Fibroblast of skin of left biceps (primary cell): ENCODE measurements around the gene OR4Q3.
"Not testable (repeated sequence)": the region's sequence is repeated elsewhere in the genome, so short reads cannot be mapped to it uniquely, and the experiment has no call there.

ENCODE experiments used
- DNase-seq, 2 experiments: peaks; one replicate each; pipeline ENCODE4 v3.0.0-alpha.2; 2013; ENCODE audit warnings: low read depth in 2 of 2

The OR4Q3 gene

GRCh38 chr14:19743256-19743655 is at the start of gene OR4Q3:
TSS of gene OR4Q3 (plus strand) at chr14:19743571.
- DNase-seq: no peak

GRCh38 chr14:19729359-19729758 is 14.0 kb upstream of the OR4Q3 start:
- DNase-seq: no peak

- DNase-seq: no peak
Observed at GRCh38 chr14:19729763-19730162, 13.6 kb upstream of the OR4Q3 start.

- DNase-seq: not testable (repeated sequence)
Observed at GRCh38 chr14:19733893-19734292, 9.5 kb upstream of the OR4Q3 start.

GRCh38 chr14:19752316-19752715 is 8.9 kb downstream of the OR4Q3 start:
- not testable (repeated sequence) for DNase-seq

- DNase-seq: no peak
Observed at GRCh38 chr14:19754172-19754571, 10.8 kb downstream of the OR4Q3 start.

GRCh38 chr14:19771491-19771890 is 28.1 kb downstream of the OR4Q3 start:
- DNase-seq: not testable (repeated sequence)

GRCh38 chr14:19771895-19772430 is 28.6 kb downstream of the OR4Q3 start:
- no peak for DNase-seq

- DNase-seq: not testable (repeated sequence)
Observed at GRCh38 chr14:19772454-19772853, 29.1 kb downstream of the OR4Q3 start.

- not testable (repeated sequence) for DNase-seq
Observed at GRCh38 chr14:19773204-19773603, 29.8 kb downstream of the OR4Q3 start, which contains the start of gene OR4M1. TSS of gene OR4M1 (plus strand) at chr14:19773504. CDS start at chr14:19780323, 6,819 bp downstream.

- no peak for DNase-seq
Observed at GRCh38 chr14:19775587-19775986, 32.2 kb downstream of the OR4Q3 start.

GRCh38 chr14:19785848-19786247 is 42.5 kb downstream of the OR4Q3 start:
- DNase-seq: not testable (repeated sequence)

- not testable (repeated sequence) for DNase-seq
Observed at GRCh38 chr14:19787318-19787717, 43.9 kb downstream of the OR4Q3 start.

- DNase-seq: not testable (repeated sequence)
Observed at GRCh38 chr14:19788150-19788549, 44.8 kb downstream of the OR4Q3 start.

GRCh38 chr14:19796520-19797108 is 53.2 kb downstream of the OR4Q3 start:
- DNase-seq: not testable (repeated sequence)
